CD14-positive monocyte (primary cell): ENCODE data around the gene SPATA6L. TPM values are rescaled to one million over a fixed set of nuclear protein-coding genes. Genes with fewer than 3 reads are reported as not detected.

Experiments
- DNase-seq, 3 donors: peaks; one replicate each; pipeline ENCODE4 v3.0.0-alpha.2; 2011 to 2022
- H2AFZ ChIP-seq: 2 replicates; pipeline ENCODE4 v1.6.0; 2012; ENCODE audit warnings: mild to moderate bottlenecking, low read depth, low read length, inconsistent platforms; ENCODE audit not compliant: insufficient read depth, poor library complexity, severe bottlenecking
- H3K27ac ChIP-seq, 2 donors: 1 replicate in 1 of 2; 2 replicates in 1 of 2; pipeline ENCODE4 v1.5.1; 2012 to 2013; ENCODE audit warnings: low read length in 2 of 2, control low read depth in 1 of 2, inconsistent platforms in 1 of 2, low read depth in 1 of 2, mild to moderate bottlenecking in 1 of 2
- H3K27me3 ChIP-seq, 2 donors: one replicate each; pipeline versions ENCODE4 v1.6.0 to v1.6.1; 2011 to 2013; ENCODE audit warnings: low read length in 2 of 2; ENCODE audit not compliant: control insufficient read depth in 2 of 2, insufficient read depth in 2 of 2
- H3K36me3 ChIP-seq, 2 donors: replicated peaks in 1 of 2; 1 replicate in 1 of 2; 2 replicates in 1 of 2; pipeline versions ENCODE4 v1.5.1 to v1.6.1; 2012 to 2013; ENCODE audit warnings: low read length in 2 of 2, control low read depth in 1 of 2, inconsistent platforms in 1 of 2, mild to moderate bottlenecking in 1 of 2; ENCODE audit not compliant: insufficient read depth in 2 of 2, control insufficient read depth in 1 of 2
- H3K4me1 ChIP-seq, 2 donors: 1 replicate in 1 of 2; 2 replicates in 1 of 2; pipeline versions ENCODE4 v1.5.1 to v1.6.1; 2012 to 2013; ENCODE audit warnings: low read length in 2 of 2, control low read depth in 1 of 2, inconsistent platforms in 1 of 2, mild to moderate bottlenecking in 1 of 2, moderate library complexity in 1 of 2; ENCODE audit not compliant: insufficient read depth in 2 of 2, control insufficient read depth in 1 of 2
- H3K4me2 ChIP-seq: replicated peaks from 2 replicates; pipeline ENCODE3; 2012; ENCODE audit warnings: low read length, moderate library complexity, mild to moderate bottlenecking; ENCODE audit not compliant: poor library complexity, severe bottlenecking; ENCODE audit errors: extremely low read depth
- H3K4me3 ChIP-seq, 3 experiments: fragments of 200-600 bp in 1 of 3; sonication (generic) in 1 of 3; replicated peaks in 1 of 3; 1 replicate in 2 of 3; 2 replicates in 1 of 3; pipeline ENCODE4 v1.5.1; 2011 to 2013; ENCODE audit warnings: low read length in 3 of 3, mild to moderate bottlenecking in 3 of 3, control low read depth in 2 of 3, low read depth in 2 of 3, inconsistent platforms in 1 of 3, moderate library complexity in 1 of 3
- H3K79me2 ChIP-seq: 2 replicates; pipeline ENCODE4 v1.6.0; 2012; ENCODE audit warnings: mild to moderate bottlenecking, control low read depth, inconsistent platforms, low read length, moderate library complexity; ENCODE audit not compliant: insufficient read depth
- H3K9ac ChIP-seq: 2 replicates; pipeline ENCODE4 v1.6.0; 2017; ENCODE audit warnings: low read length, mild to moderate bottlenecking; ENCODE audit not compliant: insufficient read depth, poor library complexity, severe bottlenecking
- H3K9me3 ChIP-seq, 2 donors: replicated peaks in 1 of 2; 1 replicate in 1 of 2; 2 replicates in 1 of 2; pipeline versions ENCODE4 v1.5.1 to v1.6.1; 2012 to 2013; ENCODE audit warnings: low read length in 2 of 2, control low read depth in 1 of 2; ENCODE audit not compliant: control insufficient read depth in 1 of 2, insufficient read depth in 1 of 2
- H4K20me1 ChIP-seq: 2 replicates; pipeline ENCODE4 v1.6.0; 2012; ENCODE audit warnings: mild to moderate bottlenecking, low read length, control low read depth, moderate library complexity; ENCODE audit not compliant: insufficient read depth
- H3K27ac Mint-ChIP-seq, 7 donors: one replicate each; pipeline ENCODE4 v1.8.0; 2020; ENCODE audit warnings: mild to moderate bottlenecking in 7 of 7, mixed read lengths in 7 of 7, moderate library complexity in 6 of 7, inconsistent platforms in 2 of 7
- H3K27me3 Mint-ChIP-seq, 3 donors: one replicate each; pipeline ENCODE4 v1.8.0; 2021 to 2022; ENCODE audit warnings: low read depth in 3 of 3, mild to moderate bottlenecking in 3 of 3, mixed read lengths in 3 of 3, moderate library complexity in 3 of 3, inconsistent platforms in 1 of 3
- H3K36me3 Mint-ChIP-seq, 2 donors: one replicate each; pipeline ENCODE4 v1.8.0; 2020; ENCODE audit warnings: mixed read lengths in 2 of 2, inconsistent platforms in 1 of 2, mild to moderate bottlenecking in 1 of 2
- H3K4me1 Mint-ChIP-seq: one replicate; pipeline ENCODE4 v1.8.0; 2020; ENCODE audit warnings: mild to moderate bottlenecking, mixed read lengths
- H3K4me3 Mint-ChIP-seq, 2 donors: one replicate each; pipeline ENCODE4 v1.8.0; 2020; ENCODE audit warnings: mild to moderate bottlenecking in 2 of 2, mixed read lengths in 2 of 2, moderate library complexity in 1 of 2
- H3K9me3 Mint-ChIP-seq, 7 donors: one replicate each; pipeline ENCODE4 v1.8.0; 2020 to 2022; ENCODE audit warnings: mixed read lengths in 7 of 7, mild to moderate bottlenecking in 6 of 7, moderate library complexity in 6 of 7, inconsistent platforms in 2 of 7
- CTCF ChIP-seq: fragments of 200-600 bp; IDR thresholded peaks from one replicate; pipeline ENCODE4 v1.8.0; 2022; ENCODE audit warnings: antibody characterized with exemption, mild to moderate bottlenecking
- WGBS: methylation state at CpG from one replicate; pipeline ENCODE4 v1.1.5; 2013; ENCODE audit warnings: missing lambda C conversion rate; ENCODE audit not compliant: insufficient coverage; 5-methylcytosine and 5-hydroxymethylcytosine counted together
- intact Hi-C, 2 donors: fragments of 100-400 bp; cut with micrococcal nuclease; formaldehyde crosslinking; loops; one replicate each; pipeline versions ENCODE4 v1.15.0 to v1.15.1; 2023
- polyA plus RNA-seq, 3 donors: library from polyadenylated mRNA; depleted of rRNA in 1 of 3; unstranded in 2 of 3; stranded (reverse) in 1 of 3; fragments of 300-500 nt in 2 of 3; fragments of >200 nt in 1 of 3; fragmentation: Illumina TruSeq in 2 of 3; gene quantifications; 1 replicate in 2 of 3; 2 replicates in 1 of 3; pipeline ENCODE4 v1.2.3, GENCODE V29; 2012 to 2021

The SPATA6L gene
- polyA plus RNA-seq, 3 donors: not detected

- no peaks in the 10 kb centered on the region for H3K4me1 Mint-ChIP-seq
- H3K9me3 Mint-ChIP-seq: peaks cover 0 to 5% (median 0%) of the 10 kb centered on the region in 7 donors
- H3K9me3 ChIP-seq: no peaks in the 10 kb centered on the region
- no peaks in the 10 kb centered on the region for H3K27me3 ChIP-seq
- H3K36me3 Mint-ChIP-seq: no peaks in the 10 kb centered on the region
- H3K27me3 Mint-ChIP-seq: peaks cover 2 to 7% (median 5%) of the 10 kb centered on the region in 3 donors
- no peak overlapping the region for H3K4me3 Mint-ChIP-seq
- no peak for TF ChIP-seq CTCF
- DNase-seq: no peak
- H2AFZ ChIP-seq: no peak overlapping the region
- H3K27ac Mint-ChIP-seq: no peak overlapping the region
- 53% methylated on average over 2 of the region's 5 CpGs for WGBS
- no peak overlapping the region for H3K4me2 ChIP-seq
- no peaks in the 10 kb centered on the region for H4K20me1 ChIP-seq
- H3K36me3 ChIP-seq: no peaks in the 10 kb centered on the region
- H3K79me2 ChIP-seq: no peaks in the 10 kb centered on the region
- no peak overlapping the region for H3K9ac ChIP-seq
- no peaks in the 10 kb centered on the region for H3K4me1 ChIP-seq
- intact Hi-C loops: no loop called here
- no peak overlapping the region for H3K4me3 ChIP-seq
- H3K27ac ChIP-seq: no peak overlapping the region
These were observed 94.0 kb downstream of the SPATA6L start for GRCh38 chr9:4572184-4572826.

- Mint-ChIP-seq H3K27ac (no peak overlapping the region), H3K36me3 (no peaks in the 10 kb centered on the region)
These were observed 97.2 kb downstream of the SPATA6L start for GRCh38 chr9:4569101-4569500.

More at GRCh38 chr9:4569101-4569500, 97.2 kb downstream of the SPATA6L start:
- Histone ChIP-seq H3K9me3 (no peaks in the 10 kb centered on the region), H3K4me3 (no peak overlapping the region), H3K27ac (no peak overlapping the region), H4K20me1 (no peaks in the 10 kb centered on the region), H3K27me3 (no peaks in the 10 kb centered on the region), H2AFZ (no peak overlapping the region), H3K4me1 (no peaks in the 10 kb centered on the region), H3K9ac (no peak overlapping the region), H3K36me3 (no peaks in the 10 kb centered on the region), H3K4me2 (no peak overlapping the region), H3K79me2 (no peaks in the 10 kb centered on the region)
- Mint-ChIP-seq H3K4me1 (no peaks in the 10 kb centered on the region), H3K4me3 (no peak overlapping the region), H3K27me3 (peaks cover 2 to 5% (median 3%) of the 10 kb centered on the region in 3 donors), H3K9me3 (peaks cover 0 to 12% (median 5%) of the 10 kb centered on the region in 7 donors)
- intact Hi-C loops: no loop called here
- no peak for DNase-seq
- no peak for TF ChIP-seq CTCF
